PC-9 (cell line): ENCODE data around the gene TBCK. TPM values are rescaled to one million over a fixed set of nuclear protein-coding genes. Genes with fewer than 3 reads are reported as not detected.

Experiments used
- BruUV-seq: library from RNA; stranded (reverse); fragments of 400-500 nt; replicated peaks from 2 replicates; lab custom pipeline; 2021; lab: Mats Ljungman, UMichigan
- CTCF ChIA-PET: fragments of 300-600 bp; sonication (Branson Sonifier 250); formaldehyde crosslinking; loops from one replicate; lab custom pipeline; 2022; ENCODE audit warnings: antibody characterized with exemption; lab: Charles Lee
- POLR2A ChIA-PET: fragments of 300-600 bp; sonication (Branson Sonifier 250); formaldehyde crosslinking; loops from one replicate; lab custom pipeline; 2022; ENCODE audit warnings: antibody characterized with exemption; ENCODE audit not compliant: unreplicated experiment; lab: Charles Lee
- DNase-seq, 2 experiments: peaks; one replicate each; pipeline versions ENCODE4 v3.0.0 to v3.0.0-alpha.2; 2015 to 2022; ENCODE audit warnings: mixed read lengths in 1 of 2
- H2AFZ ChIP-seq: fragments of 200-600 bp; sonication (generic); 2 replicates; pipeline ENCODE4 v1.8.1; 2017; ENCODE audit warnings: antibody characterized with exemption
- H3F3A ChIP-seq: fragments of 200-600 bp; sonication (generic); 2 replicates; pipeline ENCODE4 v1.8.1; 2017; ENCODE audit warnings: antibody characterized with exemption, mild to moderate bottlenecking, low read depth; ENCODE audit not compliant: insufficient read depth
- H3K27ac ChIP-seq: fragments of 200-600 bp; sonication (generic); 2 replicates; pipeline ENCODE4 v1.6.1; 2016; ENCODE audit warnings: mixed run types
- H3K27me3 ChIP-seq: fragments of 200-600 bp; sonication (generic); 2 replicates; pipeline ENCODE4 v1.6.1; 2016; ENCODE audit warnings: low read depth, mixed run types; ENCODE audit not compliant: insufficient read depth
- H3K36me3 ChIP-seq: fragments of 200-600 bp; sonication (generic); 2 replicates; pipeline ENCODE4 v1.6.1; 2016; ENCODE audit warnings: low read depth, mixed run types
- H3K4me1 ChIP-seq: fragments of 200-600 bp; sonication (generic); replicated peaks from 2 replicates; pipeline ENCODE4 v1.6.1; 2016; ENCODE audit warnings: mixed run types; ENCODE audit not compliant: insufficient read depth
- H3K4me2 ChIP-seq: fragments of 200-600 bp; sonication (generic); 2 replicates; pipeline ENCODE4 v1.6.1; 2017; ENCODE audit warnings: mixed run types
- H3K4me3 ChIP-seq: fragments of 200-600 bp; sonication (generic); 2 replicates; pipeline ENCODE4 v1.6.1; 2016; ENCODE audit warnings: mixed run types
- H3K79me2 ChIP-seq: fragments of 200-600 bp; sonication (generic); 2 replicates; pipeline ENCODE4 v1.6.1; 2017; ENCODE audit warnings: low read depth, mixed run types
- H3K9me2 ChIP-seq: fragments of 200-600 bp; sonication (generic); 2 replicates; pipeline ENCODE4 v1.8.1; 2017; ENCODE audit warnings: mild to moderate bottlenecking; ENCODE audit not compliant: insufficient read depth
- H3K9me3 ChIP-seq: fragments of 200-600 bp; sonication (generic); 2 replicates; pipeline ENCODE4 v1.8.1; 2016; ENCODE audit warnings: low read depth; ENCODE audit not compliant: insufficient read depth
- H4K20me1 ChIP-seq: fragments of 200-600 bp; sonication (generic); 2 replicates; pipeline ENCODE4 v1.8.1; 2017; ENCODE audit not compliant: insufficient read depth
- CTCF ChIP-seq: fragments of 200-600 bp; sonication (generic); conservative IDR thresholded peaks from 2 replicates; pipeline ENCODE4 v1.6.1; 2017; ENCODE audit warnings: mixed run types, antibody characterized with exemption, mild to moderate bottlenecking, moderate library complexity
- EZH2 ChIP-seq: fragments of 200-600 bp; sonication (generic); IDR thresholded peaks from 2 replicates; pipeline ENCODE4 v1.8.0; 2017; ENCODE audit warnings: antibody characterized with exemption, low read depth
- intact Hi-C: fragments of 100-400 bp; cut with micrococcal nuclease; formaldehyde crosslinking; loops from one replicate; pipeline ENCODE4 v1.10.0; 2022; ENCODE audit not compliant: unreplicated experiment
- total RNA-seq: library from RNA; stranded (reverse); gene quantifications from 2 replicates; pipeline ENCODE4 v1.2.3, GENCODE V29; 2021

The TBCK gene
- total RNA-seq, 1 experiment from 2014 or later: 18.7 TPM

- no peak for DNase-seq
- Histone ChIP-seq H3F3A (peaks cover 12% of the 10 kb centered on the region; the same call in 1 of the 2 replicates), H3K36me3 (no peaks in the 10 kb centered on the region), H2AFZ (no peak overlapping the region), H3K4me1 (peaks cover 15% of the 10 kb centered on the region), H4K20me1 (no peaks in the 10 kb centered on the region), H3K9me3 (no peaks in the 10 kb centered on the region), H3K79me2 (peaks cover 41% of the 10 kb centered on the region), H3K27ac (no peak overlapping the region), H3K27me3 (no peaks in the 10 kb centered on the region), H3K4me2 (no peak overlapping the region), H3K9me2 (no peaks in the 10 kb centered on the region; the same call in 1 of the 2 replicates), H3K4me3 (no peak overlapping the region)
- ChIA-PET CTCF (no interaction called here), POLR2A (no interaction called here)
- intact Hi-C loops: no loop called here
- TF ChIP-seq EZH2: no peak
- no peak for TF ChIP-seq CTCF
- no TSS peak for BruUV-seq
Measured at GRCh38 chr4:106312997-106313522, 2.9 kb downstream of the TBCK start.

GRCh38 chr4:106312377-106312776 is 3.6 kb downstream of the TBCK start:
- no TSS peak for BruUV-seq
- H3K4me1 ChIP-seq: peaks cover 9% of the 10 kb centered on the region; the same call in 1 of the 2 replicates
- intact Hi-C loops: no loop called here
- no peak overlapping the region for H3K4me3 ChIP-seq
- CTCF ChIA-PET: no interaction called here
- POLR2A ChIA-PET: no interaction called here
- H3K9me2 ChIP-seq: no peaks in the 10 kb centered on the region; the same call in 1 of the 2 replicates
- no peak overlapping the region for H3K4me2 ChIP-seq
- TF ChIP-seq CTCF (no peak), EZH2 (no peak)
- peaks cover 34% of the 10 kb centered on the region for H3K79me2 ChIP-seq
- H3K9me3 ChIP-seq: no peaks in the 10 kb centered on the region
- peaks cover 12% of the 10 kb centered on the region; the same call in 1 of the 2 replicates for H3F3A ChIP-seq
- H3K36me3 ChIP-seq: no peaks in the 10 kb centered on the region
- H4K20me1 ChIP-seq: no peaks in the 10 kb centered on the region
- H2AFZ ChIP-seq: no peak overlapping the region
- no peaks in the 10 kb centered on the region for H3K27me3 ChIP-seq
- no peak overlapping the region for H3K27ac ChIP-seq
- no peak for DNase-seq

- Histone ChIP-seq H3K79me2 (no peaks in the 10 kb centered on the region), H3K4me2 (no peak overlapping the region), H3K4me1 (no peaks in the 10 kb centered on the region), H3K9me2 (no peaks in the 10 kb centered on the region; the same call in 1 of the 2 replicates), H3F3A (no peaks in the 10 kb centered on the region), H4K20me1 (no peaks in the 10 kb centered on the region), H2AFZ (no peak overlapping the region), H3K9me3 (no peaks in the 10 kb centered on the region), H3K4me3 (no peak overlapping the region), H3K27me3 (no peaks in the 10 kb centered on the region), H3K36me3 (no peaks in the 10 kb centered on the region), H3K27ac (no peak overlapping the region)
- no peak for TF ChIP-seq CTCF
- TF ChIP-seq EZH2: no peak
- no TSS peak for BruUV-seq
- intact Hi-C loops: no loop called here
- ChIA-PET CTCF (no interaction called here), POLR2A (no interaction called here)
- DNase-seq: no peak
Measured at GRCh38 chr4:106306561-106306960, 9.4 kb downstream of the TBCK start.
